ENCODE measurements around the gene DCDC2C.

Gene DCDC2C

DNA sequence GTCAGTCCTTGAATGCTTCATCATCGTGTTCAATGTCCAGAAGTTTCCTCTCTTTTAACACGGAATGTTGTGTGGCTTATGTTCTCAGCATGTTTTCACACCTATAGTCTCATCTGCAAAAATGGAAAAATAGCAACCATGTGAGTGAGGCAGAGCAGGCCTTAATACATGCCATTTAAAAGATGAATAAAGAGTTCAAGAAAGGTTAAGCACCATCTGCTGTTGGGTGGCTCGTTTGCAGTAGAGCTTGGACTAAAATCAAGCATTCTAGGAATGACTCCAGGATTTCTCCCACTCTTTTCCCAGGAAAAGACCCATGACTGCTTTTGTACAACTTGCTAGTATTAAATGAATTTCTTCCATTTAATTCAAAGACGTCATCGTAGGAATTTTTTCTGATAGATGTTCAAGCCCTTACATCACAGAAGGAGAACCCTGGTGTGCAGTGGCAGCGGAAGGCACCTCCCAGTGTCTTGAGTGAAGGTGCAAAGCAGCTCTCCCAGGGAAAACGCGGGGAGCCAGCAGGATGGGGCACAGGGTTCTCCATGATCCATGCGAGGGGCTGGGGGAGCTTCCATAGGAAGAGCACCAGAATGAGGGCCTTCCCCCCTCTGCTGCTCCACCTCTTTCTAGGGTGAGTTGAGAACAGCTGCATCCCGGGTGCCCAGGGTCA lies 9.6 kb downstream of the DCDC2C start:
- no peak for DNase-seq

DNA sequence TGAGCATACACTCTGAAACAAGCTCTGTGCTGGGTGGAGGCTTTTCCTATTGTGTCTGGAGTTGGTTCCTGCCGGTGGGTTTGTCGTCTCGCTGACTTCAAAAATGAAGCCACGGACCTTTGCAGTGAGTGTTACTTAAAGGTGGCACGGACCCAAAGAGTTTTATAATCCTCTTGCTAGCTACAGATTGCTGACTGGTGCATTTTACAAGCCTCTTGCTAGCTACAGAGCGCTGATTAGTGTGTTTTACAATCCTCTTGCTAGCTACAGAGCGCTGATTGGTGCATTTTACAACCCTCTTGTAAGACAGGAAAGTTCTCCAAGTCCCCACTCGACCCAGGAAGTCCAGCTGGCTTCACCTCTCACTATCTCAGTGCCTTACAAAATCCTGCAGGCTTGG lies 15.3 kb downstream of the DCDC2C start:
- DNase-seq: no peak

DNA sequence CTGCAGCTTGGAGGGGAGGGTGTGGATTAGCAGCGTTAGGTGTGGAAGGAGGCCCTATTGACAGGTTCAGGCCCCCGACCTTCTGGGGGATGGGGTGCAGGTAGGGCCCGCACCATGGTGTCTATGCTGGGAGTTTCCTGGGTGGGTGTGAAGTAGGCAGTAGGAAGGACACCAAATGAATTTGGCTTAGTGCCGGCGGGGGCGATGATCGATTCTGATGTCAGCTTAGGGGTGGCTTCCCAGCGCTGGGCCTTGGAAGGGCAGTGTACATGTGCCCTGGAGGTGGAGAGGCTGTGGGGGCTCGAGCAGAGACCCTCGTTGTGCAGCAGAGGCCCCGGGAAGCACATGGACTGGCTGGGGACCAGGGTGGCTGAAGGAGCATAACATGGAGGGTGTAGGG lies 21.6 kb downstream of the DCDC2C start:
- DNase-seq: no peak

DNA sequence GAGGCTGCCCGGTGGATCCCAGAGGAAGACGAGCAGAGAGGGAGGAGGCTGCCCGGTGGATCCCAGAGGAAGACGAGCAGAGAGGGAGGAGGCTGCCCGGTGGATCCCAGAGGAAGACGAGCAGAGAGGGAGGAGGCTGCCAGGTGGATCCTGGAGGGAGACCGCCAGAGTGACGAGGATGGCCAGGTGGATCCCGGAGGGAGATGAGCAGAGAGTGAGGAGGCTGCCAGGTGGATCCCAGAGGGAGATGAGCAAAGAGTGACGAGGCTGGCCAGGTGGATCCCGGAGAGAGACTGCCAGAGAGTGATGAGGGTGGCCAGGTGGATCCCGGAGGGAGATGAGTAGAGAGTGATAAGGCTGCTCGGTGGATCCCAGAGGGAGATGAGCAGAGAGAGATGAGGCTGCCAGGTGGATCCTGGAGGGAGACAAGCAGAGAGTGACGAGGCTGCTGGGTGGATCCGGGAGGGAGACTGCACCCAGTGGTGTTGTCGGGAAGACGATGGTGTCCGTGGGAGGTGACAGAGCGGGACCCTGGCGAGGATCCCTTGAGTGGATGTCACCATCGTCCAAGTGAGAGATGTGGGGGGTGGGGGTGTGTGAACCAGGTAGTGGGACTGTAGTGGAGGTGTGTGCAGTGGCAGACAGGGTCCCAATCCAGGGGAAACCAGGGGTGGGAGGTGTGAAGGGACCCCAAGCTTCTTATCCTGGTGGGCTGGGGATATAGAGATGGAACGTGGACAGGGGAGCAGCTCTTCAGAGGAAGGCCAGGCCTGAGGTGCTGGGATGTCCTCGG lies 22.3 kb downstream of the DCDC2C start:
- no peak for DNase-seq

DNA sequence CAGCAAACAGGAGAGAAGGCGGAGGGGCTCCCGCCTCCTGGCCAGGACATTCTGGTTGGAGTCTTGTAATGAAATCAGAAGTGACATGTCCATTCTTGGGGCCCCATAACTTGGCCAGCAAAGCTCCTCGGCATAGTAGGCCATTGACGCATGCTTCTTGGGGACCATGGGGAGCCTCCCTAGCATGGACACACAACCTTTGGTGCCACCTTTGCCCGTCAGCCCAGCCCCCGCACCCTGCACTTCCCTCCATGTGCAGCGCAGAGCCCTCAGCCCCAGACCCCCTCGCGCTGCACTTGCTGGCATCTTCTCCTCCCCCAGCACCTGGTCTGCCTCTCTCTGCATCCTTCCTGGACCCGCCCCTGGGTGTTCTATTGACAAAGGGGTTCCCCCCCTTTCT lies 23.1 kb downstream of the DCDC2C start:
- no peak for DNase-seq

DNA sequence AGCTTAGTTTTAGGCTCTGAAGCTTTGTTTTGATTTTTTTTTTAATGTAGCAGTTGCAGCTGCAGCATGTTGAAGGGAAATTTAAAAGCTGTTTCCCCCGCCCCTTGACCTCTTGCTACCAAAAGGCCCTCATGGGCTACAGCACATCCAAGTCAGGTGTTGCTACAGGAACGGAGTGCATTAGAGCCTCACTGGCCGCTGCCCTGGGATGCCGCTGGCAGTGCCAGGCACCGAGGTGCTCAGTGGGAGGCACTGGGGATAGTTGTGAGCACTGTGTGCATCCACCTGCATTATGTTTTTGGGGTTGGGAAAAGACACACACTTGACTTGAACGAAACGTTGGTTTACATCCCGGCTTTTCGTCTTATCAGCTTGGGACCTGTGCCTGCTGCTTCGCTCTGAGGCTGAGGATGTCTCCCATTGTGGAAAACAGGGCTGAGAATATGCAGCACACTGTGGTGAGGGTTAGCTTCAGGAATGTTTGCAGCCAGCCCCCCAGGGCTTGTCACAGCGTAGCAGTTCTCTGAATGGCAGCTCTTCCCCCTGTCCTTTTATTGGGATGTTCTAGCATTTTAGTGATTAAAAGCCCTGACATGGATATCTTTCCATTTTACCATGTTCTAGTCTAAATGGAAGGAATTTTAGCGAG lies 24.1 kb downstream of the DCDC2C start:
- DNase-seq: no peak

DNA sequence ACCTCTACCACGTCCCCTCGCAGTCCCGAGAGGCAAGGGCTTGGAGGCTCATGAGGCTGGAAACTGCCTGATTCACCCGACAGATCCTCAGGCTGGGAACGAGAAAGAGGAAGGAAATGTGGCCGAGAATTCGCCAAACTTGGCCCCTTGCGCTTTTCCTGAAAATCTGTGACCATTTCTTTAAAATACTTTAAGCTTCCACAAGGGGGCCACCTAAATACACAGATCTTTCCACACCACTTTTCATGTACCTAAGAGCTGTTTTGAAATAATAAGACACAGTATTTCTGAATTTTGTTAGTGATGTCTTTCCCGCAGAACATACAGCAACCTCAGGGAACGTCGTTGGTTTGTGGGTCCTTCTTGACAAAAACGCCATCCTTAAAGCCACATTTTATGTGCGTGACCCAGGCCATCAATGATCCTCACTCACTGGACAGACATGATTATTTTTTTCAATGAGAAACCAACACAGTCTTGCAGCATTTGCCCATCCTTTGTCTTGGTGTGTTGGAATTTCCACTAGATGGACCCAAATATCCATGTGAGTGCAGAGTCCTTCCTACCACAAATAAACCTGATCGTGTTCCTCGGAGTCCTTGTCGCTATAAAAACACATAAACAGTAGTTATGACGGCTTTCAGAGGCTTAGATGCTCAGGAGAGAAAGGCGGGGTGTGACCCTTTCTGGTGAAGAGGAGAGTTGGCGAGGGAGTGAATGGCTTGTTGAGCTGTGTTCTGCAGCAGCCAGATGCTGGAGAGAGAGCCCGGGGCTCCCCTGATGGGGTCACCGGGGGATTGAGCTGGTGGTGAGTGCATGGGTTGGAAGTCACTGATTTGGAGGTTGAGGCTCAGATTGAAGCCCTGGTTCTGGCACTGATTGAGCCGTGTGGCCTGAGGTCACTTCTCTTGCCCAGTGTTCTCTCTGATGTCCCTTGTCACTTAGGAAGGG lies 25.0 kb downstream of the DCDC2C start:
- DNase-seq: no peak

DNA sequence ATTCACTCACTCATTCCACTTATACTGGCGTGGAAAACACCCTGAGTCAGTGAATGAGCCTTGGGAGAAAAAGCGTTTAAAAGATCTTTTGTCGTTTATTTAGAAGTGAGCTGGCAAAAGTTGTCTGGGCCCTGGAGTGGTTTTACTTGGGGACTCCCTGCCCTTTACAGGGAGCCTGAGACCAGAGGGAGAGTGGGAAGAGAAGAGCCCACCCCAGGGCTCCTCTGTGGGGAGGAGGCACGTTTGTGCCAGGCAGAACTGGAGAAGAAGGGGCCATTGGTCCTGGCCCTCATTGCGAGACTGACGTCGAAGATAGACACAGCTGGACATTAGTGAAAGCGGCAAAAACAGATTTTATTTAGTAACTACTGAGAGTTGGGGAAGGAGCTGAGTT lies 25.7 kb downstream of the DCDC2C start:
- DNase-seq: no peak

DNA sequence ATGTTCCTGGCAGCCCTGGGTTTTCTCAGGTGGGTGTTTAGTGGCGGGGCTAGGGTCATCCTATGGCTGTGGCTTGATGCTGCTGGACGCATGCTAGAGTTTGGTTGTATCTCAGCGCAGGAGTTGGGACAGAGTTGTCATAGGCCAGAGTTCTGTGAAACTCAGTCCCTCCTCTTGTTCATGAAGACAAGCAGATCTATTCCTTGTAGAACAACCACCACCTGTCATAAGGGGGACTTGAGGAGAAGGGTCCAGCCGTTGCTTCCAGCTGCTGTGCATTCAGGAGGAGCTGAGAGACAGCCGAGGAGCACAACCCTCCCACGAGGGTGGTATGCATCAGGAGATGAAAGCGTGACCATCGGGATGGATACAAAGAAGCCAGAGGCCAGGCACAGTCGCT lies 26.4 kb downstream of the DCDC2C start:
- no peak for DNase-seq

DNA sequence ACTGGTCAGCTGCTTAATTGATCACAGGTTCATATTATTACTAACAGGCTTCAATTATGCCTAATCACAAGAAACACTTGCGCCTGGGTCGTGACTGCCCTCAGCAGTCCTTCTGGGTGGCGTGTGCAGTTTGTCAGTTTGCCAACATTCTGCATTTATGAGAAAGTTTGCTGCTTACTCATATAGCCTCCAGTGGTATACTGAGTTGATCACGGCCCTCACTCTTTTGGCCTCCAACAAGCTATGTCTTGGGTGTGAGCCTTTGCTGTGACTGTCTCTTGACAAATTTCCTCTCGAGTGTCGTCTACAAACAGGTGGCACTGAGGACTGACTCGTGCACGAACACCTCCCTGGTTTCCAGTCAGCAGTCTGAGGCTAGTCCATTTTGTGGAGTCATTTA lies 27.3 kb downstream of the DCDC2C start:
- DNase-seq: no peak

DNA sequence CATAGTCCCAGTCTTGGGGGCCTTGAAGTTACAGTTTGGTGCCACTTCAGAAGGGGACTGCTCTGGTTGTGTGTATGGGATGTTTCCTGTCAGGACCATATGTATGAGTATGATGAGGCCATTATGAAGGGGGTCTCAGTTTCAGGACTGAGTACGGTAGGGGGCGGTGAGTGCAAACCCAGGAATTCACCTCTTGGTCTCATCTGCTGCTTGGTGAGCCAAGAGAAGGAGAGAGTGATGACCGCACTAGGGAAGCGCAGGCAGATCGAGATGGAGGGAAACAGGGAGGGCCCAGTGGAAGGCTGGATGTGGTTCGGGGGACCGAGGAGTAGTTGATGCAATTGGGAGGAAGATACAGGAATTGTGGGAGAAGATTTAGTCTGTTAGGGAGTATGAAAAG lies 28.5 kb downstream of the DCDC2C start:
- no peak for DNase-seq

DNA sequence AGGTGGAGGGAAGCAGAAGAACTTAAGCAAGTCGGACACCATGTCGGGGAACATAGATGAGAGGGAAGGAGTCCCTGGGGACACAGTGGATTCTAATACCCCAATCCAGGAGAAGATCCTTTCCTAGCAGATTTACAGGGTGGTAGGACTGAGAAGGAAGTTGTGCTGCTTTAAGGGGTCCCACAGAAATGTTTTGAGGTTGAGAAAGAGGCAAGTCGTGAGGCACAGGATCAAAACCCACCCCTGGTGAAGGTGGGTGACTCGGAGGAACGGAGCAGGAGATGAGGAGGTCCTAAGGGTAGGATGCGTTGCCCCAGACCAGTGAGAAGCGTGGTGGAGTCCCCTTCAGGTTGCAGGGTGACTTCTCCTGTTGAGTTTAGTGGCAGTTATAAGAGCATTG lies 32.7 kb downstream of the DCDC2C start:
- DNase-seq: no peak

DNA sequence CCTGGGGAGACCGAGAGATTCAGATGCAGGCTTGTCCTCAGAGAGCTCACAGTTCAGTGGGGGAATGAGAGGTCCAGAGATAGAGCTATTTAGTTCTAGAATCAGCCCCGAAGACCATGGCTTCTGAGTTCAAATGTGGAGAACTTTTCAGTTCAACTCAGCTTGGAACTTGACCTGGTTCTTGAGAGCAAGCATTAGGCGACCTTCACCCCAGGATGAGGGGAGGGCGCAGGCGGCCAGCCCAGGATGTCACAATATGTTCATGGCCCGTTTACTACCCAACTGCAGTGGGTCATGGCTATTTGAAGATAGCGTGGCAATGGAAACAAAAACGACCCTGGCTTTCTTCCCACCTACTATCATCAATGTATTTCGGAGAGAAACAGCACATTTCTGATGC lies 33.8 kb downstream of the DCDC2C start:
- no peak for DNase-seq

DNA sequence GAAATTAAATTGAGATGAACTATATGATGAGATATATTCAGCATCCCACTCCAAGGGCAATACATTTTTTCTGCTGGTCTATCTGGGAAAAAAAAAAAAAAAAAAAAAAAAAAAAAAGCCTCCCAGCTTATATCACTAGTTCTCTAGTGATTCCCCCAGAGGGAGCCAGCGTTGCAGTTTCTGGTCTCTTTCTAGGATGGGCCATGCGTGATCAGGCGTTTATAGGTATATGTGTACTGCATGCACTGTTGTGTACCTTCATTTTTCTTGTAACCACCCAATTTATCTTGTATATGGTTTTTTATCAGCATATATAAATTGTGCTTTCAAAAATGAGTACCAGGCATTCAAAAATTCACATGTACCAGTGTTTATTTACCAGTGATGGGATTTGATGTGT lies 35.1 kb downstream of the DCDC2C start:
- DNase-seq: no peak

DNA sequence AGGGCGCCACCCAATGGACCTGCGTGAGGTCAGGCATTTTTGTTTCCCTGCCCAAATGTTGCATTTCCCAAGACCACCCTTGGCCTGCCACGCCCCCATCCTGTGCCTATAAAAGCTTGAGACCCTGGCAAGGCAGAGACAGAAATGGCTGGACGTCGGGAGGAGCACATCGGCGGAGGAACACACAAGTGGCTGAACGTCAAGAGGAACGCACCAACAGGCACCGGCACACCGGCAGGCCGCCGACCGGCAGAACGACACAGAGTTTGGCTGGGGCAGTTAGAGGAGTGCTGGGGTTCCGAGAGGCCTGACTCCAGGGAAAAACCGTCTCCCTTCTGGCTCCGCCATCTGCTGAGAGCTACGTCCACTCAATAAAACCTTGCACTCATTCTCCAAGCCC lies 35.9 kb downstream of the DCDC2C start:
- DNase-seq: no peak

DNA sequence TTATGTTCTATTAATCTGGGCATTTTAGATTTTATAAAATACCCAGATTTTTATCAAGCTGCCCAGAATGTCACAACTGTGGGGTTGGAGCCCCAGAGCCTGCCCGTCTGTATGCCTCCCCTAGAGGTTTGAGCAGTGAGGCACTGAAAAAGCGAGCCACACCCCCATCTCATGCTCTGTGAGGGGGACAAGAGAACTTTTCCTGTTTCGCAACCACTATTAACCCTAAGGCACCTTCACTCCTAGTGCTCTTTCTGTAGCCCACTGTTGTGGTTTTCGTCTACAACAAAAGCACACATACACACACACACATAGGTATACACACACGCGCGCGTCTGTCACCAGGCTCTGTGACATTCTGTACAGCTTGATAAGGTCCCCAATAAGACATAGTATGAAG lies 38.0 kb downstream of the DCDC2C start:
- DNase-seq: no peak

DNA sequence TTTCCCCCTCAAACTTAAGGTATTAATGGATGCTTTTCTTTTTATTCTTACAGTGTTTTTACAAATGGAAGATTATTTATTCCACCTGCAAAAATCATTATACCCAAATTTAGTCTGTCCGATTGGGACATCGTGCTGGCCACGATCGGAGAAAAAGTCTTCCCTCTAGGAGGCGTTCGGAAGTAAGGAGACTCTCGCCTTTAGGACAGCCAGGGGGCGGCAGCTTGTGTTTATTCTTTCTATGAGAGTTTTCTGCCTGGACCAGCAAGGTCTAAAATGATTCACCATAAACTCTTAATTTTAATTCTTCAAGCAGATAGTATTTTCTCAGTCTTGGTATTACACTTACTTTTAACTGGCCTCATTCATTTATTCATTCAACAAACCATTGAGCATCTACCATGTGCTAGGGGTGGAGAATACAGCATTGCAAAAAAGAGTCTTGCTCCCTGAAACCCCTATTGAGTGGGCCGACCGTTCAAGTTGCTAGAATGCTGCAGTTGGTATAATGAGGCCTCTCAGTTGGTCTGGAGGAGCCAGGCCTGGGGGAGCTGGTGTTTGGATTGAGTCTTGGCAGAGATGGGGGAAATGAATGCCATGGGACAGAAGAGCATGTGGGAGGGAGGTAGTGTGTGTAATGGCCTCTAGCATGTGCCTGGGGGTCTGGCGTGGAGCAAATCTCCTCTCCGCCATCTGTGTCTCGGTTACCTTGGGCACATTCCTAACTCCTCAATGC lies 38.7 kb downstream of the DCDC2C start:
- DNase-seq: no peak

DNA sequence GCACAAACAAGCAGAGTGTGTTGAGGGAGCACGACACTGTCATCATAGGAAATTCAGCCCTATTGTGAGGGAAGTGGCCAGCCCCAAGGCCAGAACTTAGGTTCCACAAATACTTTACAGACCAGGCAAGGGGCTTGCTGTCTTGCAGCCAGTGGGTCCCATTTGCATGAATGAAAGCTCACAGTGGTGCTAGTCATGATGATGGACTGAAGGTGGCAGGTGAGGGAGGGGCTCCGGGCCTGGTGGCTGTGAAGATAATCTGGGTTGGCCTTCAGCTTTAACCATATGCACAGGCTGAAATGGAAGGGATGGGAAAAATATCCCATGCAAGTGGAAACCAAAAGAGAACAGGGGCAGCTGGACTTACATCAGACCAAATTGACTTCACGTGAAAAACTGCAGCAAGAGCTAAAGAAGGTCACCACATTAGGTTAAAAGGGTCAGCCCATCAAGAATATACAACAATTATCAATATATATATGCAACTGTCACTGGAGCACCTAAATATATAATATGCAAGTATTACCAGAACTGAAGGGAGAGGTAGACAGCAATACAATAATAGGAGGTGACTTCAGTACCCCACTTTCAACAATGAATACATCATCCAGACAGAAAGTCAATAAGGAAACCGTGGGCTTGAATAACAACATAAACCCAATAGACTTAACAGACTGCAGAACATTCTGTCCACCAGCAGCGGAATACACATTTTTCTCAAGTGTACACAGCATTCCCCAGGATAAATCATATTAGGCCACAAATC lies 39.6 kb downstream of the DCDC2C start:
- DNase-seq: no peak

DNA sequence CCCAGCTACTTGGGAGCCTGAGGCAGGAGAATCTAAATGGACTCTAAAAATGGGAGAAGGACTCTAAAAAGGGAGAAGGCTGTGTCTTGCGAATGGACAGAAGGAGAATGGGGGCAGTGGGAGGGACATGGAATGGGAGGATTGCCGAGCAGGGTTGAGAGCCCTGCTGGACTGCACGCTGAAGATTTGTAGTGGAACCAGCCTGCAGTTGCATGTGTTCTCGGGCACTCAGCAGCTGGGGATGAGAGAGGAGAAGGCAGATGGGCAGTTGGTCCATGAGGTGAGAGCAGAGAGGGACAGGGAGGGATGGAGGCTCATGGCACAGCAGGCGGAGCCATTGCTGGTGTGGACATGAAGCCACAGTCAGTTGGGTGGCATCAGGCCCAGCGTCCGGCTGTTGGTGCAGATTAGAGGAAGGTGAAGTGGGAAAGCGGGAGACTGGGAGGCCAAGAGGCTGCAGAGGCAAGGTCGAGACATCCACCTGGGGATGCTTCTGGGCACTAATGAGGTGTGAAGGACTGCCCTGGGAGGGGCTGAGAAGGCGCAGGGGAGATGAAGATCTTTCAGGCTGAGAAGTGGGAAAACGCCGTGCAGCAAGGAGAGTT lies 40.7 kb downstream of the DCDC2C start:
- no peak for DNase-seq

DNA sequence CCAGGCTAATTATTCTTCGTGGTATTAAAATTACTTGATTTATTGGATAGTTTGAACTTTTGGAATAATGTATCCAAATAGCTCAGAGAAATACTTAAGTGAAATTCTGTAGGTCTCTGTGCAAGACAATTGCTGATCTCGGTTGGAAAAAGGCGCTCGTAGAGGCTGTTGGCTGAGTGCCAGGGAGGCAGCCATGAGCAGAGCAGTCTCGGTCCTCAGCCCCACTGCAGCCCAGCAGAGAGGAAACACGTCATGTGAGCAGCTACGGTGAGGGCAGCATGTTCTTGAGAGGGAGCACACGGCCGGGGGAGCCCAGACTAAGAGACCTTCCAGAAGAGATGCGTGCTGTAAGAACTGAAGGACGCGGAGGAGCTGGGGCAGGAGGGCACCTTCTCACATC lies 42.5 kb downstream of the DCDC2C start:
- DNase-seq: no peak

DNA sequence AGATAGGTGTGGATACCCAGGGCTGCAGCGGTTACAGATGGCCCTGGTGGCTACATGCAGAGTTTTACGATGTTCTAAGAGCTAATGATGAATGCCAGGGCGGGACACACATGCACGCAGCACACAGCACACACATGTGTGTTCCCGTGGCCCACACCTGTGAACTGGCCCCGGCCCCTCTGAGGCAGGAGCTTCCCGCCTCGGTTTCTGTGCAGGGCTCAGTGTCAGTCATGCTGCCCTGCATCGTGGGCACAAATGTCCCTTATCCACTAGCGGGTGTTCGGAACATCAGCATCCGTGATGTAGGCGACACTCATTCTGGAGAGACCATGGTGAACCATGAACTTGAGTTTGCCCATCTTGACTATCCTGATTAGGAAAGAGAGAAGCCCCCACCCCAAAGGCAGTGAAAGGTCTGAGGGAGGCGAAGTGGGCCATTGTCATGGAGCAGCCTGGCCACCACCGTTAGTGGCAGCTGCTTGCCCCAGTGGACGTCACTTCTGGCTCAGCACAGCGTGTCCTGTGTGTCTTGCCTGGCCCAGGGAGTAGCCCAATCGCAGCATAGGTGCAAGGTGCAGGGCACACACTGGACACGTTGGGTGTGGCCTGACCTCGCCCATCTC lies 43.8 kb downstream of the DCDC2C start:
- DNase-seq: no peak
